Astrocyte of the cerebellum (primary cell): ENCODE data around the gene CD3E.

Experiments
- DNase-seq: peaks from one replicate; pipeline ENCODE4 v3.0.0-alpha.2; 2011; ENCODE audit warnings: low read depth
- H3K4me3 ChIP-seq: 2 replicates; pipeline ENCODE4 v1.5.1; 2011; ENCODE audit warnings: mild to moderate bottlenecking, low read depth, low read length, moderate library complexity
- in situ Hi-C: cut with HindIII; loops from 2 replicates; pipeline ENCODE4 v1.10.0; 2017; ENCODE audit warnings: low sequenced_read_pairs
- TF ChIP-seq, protein P1 (sequence below): IDR thresholded peaks from 2 replicates; pipeline ENCODE4 v1.5.1; 2012; ENCODE audit warnings: low read length, low read depth, moderate library complexity, mild to moderate bottlenecking; ENCODE audit errors: missing control alignments

The CD3E gene

DNA sequence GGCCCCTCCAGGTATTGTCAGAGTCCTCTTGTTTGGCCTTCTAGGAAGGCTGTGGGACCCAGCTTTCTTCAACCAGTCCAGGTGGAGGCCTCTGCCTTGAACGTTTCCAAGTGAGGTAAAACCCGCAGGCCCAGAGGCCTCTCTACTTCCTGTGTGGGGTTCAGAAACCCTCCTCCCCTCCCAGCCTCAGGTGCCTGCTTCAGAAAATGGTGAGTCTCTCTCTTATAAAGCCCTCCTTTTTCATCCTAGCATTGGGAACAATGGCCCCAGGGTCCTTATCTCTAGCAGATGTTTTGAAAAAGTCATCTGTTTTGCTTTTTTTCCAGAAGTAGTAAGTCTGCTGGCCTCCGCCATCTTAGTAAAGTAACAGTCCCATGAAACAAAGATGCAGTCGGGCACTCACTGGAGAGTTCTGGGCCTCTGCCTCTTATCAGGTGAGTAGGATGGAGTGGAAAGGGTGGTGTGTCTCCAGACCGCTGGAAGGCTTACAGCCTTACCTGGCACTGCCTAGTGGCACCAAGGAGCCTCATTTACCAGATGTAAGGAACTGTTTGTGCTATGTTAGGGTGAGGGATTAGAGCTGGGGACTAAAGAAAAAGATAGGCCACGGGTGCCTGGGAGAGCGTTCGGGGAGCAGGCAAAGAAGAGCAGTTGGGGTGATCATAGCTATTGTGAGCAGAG lies at the start of gene CD3E:
Gene CD3E, plus strand, starts transcription at position 163 of the 681 bp plus-strand sequence. Its CDS starts 223 bp downstream, at position 386.
- DNase-seq, result no peak
- TF ChIP-seq, protein P1, sequence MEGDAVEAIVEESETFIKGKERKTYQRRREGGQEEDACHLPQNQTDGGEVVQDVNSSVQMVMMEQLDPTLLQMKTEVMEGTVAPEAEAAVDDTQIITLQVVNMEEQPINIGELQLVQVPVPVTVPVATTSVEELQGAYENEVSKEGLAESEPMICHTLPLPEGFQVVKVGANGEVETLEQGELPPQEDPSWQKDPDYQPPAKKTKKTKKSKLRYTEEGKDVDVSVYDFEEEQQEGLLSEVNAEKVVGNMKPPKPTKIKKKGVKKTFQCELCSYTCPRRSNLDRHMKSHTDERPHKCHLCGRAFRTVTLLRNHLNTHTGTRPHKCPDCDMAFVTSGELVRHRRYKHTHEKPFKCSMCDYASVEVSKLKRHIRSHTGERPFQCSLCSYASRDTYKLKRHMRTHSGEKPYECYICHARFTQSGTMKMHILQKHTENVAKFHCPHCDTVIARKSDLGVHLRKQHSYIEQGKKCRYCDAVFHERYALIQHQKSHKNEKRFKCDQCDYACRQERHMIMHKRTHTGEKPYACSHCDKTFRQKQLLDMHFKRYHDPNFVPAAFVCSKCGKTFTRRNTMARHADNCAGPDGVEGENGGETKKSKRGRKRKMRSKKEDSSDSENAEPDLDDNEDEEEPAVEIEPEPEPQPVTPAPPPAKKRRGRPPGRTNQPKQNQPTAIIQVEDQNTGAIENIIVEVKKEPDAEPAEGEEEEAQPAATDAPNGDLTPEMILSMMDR, result no peak
- in situ Hi-C loops, result no loop called here
- no peak within 1 kb of the TSS for H3K4me3 ChIP-seq

DNA sequence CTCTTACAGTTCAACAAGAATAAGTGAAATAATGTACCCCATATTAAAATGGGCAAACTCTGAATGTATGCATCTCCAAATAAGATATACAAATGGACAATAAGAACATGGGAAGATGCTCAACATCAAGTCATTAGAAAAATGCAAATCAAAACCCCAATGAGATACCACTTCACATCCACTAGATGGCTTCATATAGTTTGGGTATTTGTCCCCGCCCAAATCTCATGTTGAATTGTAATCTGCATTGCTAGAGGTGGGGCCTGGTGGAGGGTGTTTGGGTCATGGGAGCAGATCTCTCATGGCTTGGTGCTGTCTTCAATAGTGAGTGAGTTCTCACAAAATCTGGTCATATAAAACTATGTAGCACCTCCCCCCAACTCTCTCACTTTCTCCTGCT lies 46.1 kb upstream of the CD3E start:
- no peak for DNase-seq
- TF ChIP-seq, protein P1, result peak; percentile 10
- H3K4me3 ChIP-seq, result no peak overlapping the region
- in situ Hi-C loops, result no loop called here

DNA sequence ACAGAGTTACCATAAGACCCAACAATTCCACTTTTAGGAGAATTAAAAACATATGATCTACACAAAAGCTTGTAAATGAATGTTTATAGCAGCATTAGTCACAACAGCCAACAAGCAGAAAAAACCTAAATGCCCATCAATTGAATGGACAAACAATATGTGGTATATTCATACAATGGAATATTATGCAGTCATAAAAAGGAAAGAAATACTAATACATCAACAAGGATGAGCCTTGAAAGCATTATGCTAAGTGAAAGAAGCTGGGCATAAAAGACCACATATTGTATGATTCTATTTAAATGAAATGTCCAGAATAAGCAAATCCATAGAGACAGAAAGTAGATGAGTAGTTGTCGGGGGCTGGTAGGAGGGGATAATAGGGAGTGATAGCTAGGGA lies 45.4 kb upstream of the CD3E start:
- in situ Hi-C loops, result no loop called here
- no peak for DNase-seq
- TF ChIP-seq, protein P1, result no peak
- H3K4me3 ChIP-seq, result no peak overlapping the region

DNA sequence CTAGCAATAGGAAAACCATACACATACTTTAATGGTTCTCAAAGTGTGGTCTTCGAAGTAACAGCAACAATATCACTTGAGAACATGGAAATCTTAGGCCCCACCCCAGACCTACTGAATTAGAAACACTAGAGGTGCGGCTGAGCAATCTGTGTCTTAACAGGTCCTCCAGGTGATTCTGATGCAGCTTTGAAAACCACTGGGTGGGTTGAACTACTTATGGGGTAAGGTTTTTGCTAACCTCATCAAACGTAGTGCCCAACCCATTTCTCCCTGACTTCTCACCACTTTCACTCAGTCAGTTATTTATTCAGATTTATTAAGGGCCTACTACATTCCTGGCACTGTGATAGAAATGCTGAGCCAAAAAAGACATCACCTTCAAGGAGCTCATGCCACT lies 44.2 kb upstream of the CD3E start:
- in situ Hi-C loops, result no loop called here
- DNase-seq, result no peak
- no peak overlapping the region for H3K4me3 ChIP-seq
- TF ChIP-seq, protein P1, result no peak

DNA sequence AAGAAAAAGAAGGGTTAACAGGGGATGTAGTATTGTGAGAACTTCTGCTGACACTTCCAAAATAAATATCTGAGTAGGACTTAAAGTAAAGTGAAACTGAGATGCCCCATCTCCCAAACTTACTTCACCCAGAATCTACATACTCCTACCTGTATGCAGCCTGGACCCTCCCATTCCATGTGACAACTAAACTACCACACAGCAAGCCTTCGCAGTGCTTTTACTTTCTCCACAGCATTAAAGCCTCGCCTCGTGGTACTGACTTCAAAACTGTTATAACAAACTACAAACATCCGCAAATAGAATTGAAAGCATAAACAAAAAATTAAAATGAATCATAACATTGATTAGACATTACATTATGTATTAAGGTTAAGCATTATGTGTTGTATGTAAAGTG lies 41.4 kb upstream of the CD3E start:
- no peak overlapping the region for H3K4me3 ChIP-seq
- in situ Hi-C loops, result no loop called here
- DNase-seq, result no peak
- TF ChIP-seq, protein P1, result no peak

DNA sequence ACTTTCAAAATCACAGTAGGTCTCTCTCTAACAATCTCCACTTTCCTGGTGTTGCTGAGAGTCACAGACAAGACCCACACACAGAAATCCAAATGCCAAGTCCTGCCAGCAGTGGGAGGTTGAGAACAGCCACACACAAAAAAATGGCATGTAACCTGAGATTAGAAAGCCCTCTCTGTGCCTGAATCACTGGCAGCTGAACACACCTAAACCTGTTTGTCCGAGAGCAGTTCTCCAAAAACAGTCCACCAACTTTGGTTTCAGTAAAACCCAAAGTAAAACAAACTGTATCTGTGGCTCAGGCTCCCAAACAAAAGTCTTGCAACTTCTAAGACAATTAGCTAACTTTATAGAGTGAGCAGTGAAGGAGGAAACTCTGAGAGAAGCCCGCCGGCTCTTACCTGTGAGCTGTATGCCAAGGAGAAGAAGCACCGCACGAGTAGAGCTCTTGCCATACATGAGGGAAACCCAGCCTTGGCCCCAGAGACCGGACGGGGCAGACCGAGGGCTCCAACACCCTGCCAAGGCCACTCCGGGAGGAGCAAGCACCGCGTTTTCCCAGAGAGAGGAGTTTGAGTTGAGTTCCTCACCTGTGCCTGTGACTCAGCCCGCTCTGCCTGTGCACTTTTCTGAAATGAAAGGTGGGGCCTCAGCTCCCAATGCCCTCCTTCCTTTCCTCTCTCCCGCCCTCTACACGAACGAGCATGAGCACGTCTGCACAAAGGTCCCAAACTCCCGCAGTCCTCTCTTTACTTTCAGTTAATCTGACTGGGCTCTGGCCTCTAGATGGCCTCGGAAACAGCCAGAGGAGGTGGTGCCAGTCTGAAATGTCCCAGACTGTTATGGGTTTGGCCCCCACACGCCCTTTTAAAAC lies 40.6 kb upstream of the CD3E start, which contains the start of gene MPZL2:
Gene MPZL2, minus strand, starts transcription at position 603 of the 874 bp plus-strand sequence. Its CDS starts 144 bp downstream, at position 459.
- DNase-seq, result no peak
- TF ChIP-seq, protein P1, result no peak
- H3K4me3 ChIP-seq, result no peak within 1 kb of the TSS
- in situ Hi-C loops, result no loop called here
